ENCODE measurements around the gene RBAK. TPM values are rescaled to one million over a fixed set of nuclear protein-coding genes. Genes with fewer than 3 reads are reported as not detected.
A peak's percentile ranks its signal among the peaks of the same experiment; 100 is the strongest.
"Not testable (repeated sequence)": the region's sequence is repeated elsewhere in the genome, so short reads cannot be mapped to it uniquely, and the experiment has no call there.

RBAK gene
- total RNA-seq, 4 donors from 2014 or later = 10.9 to 13.2 (median 11.8) TPM

DNA sequence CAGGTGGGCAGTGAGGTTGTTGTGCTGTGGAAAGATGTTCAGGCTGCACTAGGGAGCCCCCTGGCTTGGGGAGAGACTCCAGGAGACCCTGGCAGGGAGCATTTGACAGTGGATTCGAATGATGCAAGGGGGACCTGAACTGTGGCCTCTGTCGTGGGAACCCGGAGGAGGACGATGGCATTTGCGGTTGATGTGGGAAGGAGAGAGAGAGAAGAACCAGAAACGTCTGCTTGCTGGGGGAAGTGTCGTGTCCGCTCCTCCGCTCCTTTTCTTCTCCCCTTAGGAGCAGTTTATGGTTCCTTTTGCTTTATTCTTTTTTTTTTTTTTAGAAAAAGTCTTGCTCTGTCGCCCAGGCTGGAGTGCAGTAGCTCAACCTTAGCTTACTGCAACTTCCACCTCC lies 12.5 kb upstream of the RBAK start:
- not testable (repeated sequence) for H3K27me3 ChIP-seq, H3K27ac ChIP-seq, DNase-seq, H3K4me1 ChIP-seq, H3K4me3 ChIP-seq, H3K9me3 ChIP-seq, H3K36me3 ChIP-seq

DNA sequence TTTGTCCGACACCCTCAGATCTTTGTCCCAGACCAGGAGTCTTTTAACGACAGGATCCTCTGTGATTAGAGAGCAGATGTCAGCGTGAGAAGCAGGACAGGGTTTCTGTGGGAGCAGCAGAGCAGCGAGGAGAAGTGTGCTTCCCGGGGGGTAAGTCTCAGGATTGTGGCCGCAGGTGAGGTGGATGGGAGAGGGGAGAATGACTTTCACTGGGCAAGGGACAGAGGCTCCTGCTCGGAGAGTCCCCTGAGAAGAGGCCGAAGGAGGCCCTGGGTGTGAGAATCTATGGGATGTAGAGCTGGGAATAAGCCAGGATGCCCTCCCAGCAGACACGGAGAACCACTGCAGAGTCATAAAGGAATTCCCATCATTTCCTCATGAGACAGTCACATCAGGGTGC lies 10.4 kb upstream of the RBAK start:
- Histone ChIP-seq H3K4me1 (no peaks in the 10 kb centered on the region), H3K4me3 (no peak overlapping the region), H3K27me3 (no peaks in the 10 kb centered on the region), H3K9me3 (no peaks in the 10 kb centered on the region), H3K27ac (no peak overlapping the region), H3K36me3 (no peaks in the 10 kb centered on the region)
- no peak for DNase-seq
- TF ChIP-seq, protein P1, sequence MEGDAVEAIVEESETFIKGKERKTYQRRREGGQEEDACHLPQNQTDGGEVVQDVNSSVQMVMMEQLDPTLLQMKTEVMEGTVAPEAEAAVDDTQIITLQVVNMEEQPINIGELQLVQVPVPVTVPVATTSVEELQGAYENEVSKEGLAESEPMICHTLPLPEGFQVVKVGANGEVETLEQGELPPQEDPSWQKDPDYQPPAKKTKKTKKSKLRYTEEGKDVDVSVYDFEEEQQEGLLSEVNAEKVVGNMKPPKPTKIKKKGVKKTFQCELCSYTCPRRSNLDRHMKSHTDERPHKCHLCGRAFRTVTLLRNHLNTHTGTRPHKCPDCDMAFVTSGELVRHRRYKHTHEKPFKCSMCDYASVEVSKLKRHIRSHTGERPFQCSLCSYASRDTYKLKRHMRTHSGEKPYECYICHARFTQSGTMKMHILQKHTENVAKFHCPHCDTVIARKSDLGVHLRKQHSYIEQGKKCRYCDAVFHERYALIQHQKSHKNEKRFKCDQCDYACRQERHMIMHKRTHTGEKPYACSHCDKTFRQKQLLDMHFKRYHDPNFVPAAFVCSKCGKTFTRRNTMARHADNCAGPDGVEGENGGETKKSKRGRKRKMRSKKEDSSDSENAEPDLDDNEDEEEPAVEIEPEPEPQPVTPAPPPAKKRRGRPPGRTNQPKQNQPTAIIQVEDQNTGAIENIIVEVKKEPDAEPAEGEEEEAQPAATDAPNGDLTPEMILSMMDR (IDR thresholded peaks at IDR 0.05) = no peak

DNA sequence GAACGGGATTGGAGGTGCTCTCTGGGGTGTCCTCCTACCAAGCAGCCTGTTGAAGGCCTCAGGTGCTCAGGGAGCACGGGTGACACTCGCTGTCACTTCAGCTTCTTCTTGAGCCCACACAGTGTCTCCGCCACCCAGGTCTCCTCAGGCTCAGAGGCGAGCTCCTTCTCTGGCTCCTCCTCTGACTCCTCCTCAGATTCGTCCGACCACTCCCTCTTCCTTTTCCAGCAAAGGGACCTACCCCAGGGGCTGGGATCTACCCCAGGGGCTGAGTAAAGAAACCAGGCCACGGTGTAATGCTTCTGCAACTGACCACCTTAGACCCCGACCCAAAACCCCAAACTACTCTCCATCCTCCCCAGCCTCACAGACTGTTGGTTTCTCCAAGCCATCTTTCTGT lies 9.2 kb upstream of the RBAK start:
- no peaks in the 10 kb centered on the region for H3K36me3 ChIP-seq
- no peak overlapping the region for H3K27ac ChIP-seq
- H3K4me3 ChIP-seq = no peak overlapping the region
- H3K4me1 ChIP-seq = no peaks in the 10 kb centered on the region
- DNase-seq = no peak
- no peak for TF ChIP-seq POLR2A (IDR thresholded peaks at IDR 0.05)
- no peaks in the 10 kb centered on the region for H3K27me3 ChIP-seq
- no peaks in the 10 kb centered on the region for H3K9me3 ChIP-seq

DNA sequence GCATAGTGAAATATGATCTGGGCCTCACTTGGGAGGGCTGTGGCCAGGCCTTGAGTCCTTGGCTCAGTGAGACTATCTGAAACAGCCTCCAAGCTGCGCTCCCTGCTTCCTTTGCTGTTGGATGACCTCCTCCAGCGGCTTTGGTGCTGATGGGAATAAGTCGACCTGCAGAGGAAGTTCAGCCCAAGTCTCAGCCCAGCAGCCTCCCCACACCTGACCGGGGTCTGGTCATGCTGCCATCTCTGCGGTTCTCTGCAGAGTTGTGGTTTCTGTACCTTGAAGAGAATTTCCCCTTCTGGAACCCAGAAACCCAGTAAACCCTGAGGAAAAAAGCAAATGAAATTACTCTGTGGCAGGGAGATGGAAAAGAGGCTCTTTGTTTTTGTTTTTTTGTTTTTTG lies 4.6 kb upstream of the RBAK start:
- no peak for DNase-seq
- H3K9me3 ChIP-seq = no peaks in the 10 kb centered on the region
- H3K4me3 ChIP-seq = no peak overlapping the region
- H3K27ac ChIP-seq = no peak overlapping the region
- H3K4me1 ChIP-seq = no peaks in the 10 kb centered on the region
- TF ChIP-seq, protein P1 (IDR thresholded peaks at IDR 0.05) = no peak
- TF ChIP-seq POLR2A (IDR thresholded peaks at IDR 0.05) = no peak
- no peaks in the 10 kb centered on the region for H3K27me3 ChIP-seq
- no peaks in the 10 kb centered on the region for H3K36me3 ChIP-seq

DNA sequence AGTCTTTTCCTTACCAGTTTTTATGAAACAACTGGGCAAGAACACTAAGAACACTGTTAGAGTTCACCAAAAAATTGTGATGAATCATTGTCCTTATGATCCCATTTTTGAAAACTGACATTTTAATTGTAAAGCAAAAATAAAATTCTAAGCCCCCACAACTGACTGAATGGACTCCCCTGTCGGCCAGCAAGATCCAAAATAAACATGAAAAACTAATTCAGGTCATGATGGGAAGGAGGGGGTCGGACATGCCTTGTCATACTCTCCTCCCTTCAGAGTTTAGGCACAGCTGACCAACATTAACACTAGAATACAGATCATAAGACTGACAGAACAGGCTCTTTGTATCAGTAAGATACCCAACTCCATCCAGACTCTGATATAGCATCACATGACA lies 2.0 kb upstream of the RBAK start:
- Histone ChIP-seq H3K9me3 (no peaks in the 10 kb centered on the region), H3K4me1 (peaks cover 0 to 5% (median 0%) of the 10 kb centered on the region in 4 donors), H3K27me3 (no peaks in the 10 kb centered on the region), H3K36me3 (peaks cover 0 to 7% (median 0%) of the 10 kb centered on the region in 3 donors), H3K4me3 (no peak overlapping the region), H3K27ac (no peak overlapping the region)
- TF ChIP-seq POLR2A (IDR thresholded peaks at IDR 0.05) = no peak
- TF ChIP-seq, protein P1 (IDR thresholded peaks at IDR 0.05) = no peak
- no peak for DNase-seq

DNA sequence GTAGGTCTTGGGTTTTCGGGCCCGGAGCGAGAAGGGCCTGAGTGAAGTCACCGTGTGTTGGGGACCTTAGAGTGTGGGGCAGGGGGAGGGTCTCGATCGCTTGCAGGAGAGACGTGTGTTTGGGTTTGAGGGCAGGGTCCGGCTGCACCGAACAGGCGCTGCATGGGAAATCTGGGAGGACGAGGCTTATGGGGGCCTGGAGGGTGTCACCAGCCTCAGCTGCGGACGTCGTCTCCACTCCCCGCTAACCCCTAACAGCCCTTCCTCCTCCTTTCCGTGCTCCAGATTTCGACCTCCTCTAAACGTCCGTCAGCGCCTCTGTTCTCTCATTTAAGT lies 705 bp downstream of the RBAK start:
- Histone ChIP-seq H3K27ac (peak overlapping the region; percentile 69 to 85 (median 82)), H3K36me3 (peaks cover 0 to 30% (median 0%) of the 10 kb centered on the region in 3 donors), H3K4me3 (peak overlapping the region; percentile 69 to 91 (median 84))
- H3K4me1 ChIP-seq, H3K27me3 ChIP-seq, H3K9me3 ChIP-seq: not testable (repeated sequence)
- DNase-seq = peak in 1 of 3 donors; percentile 51

DNA sequence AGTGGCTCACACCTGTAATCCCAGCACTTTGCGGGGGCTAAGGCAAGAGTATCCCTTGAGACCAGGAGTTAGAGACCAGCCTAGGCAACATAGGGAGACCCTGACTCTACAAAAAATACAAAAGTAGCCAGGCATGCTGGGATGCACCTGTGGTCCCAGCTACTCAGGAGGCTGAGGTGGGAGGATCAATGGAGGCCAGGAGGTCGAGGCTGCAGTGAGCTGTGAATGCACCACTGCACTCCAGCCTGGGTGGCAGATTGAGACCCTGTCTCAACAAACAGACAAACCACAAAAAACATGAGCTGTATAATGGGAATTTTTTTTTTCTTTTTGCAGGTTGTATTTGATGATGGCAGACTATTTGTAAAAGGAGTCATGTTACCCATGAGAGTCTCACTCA lies 1.5 kb downstream of the RBAK start:
- not testable (repeated sequence) for H3K27ac ChIP-seq, H3K4me1 ChIP-seq, H3K27me3 ChIP-seq, DNase-seq
- Histone ChIP-seq H3K9me3 (peaks cover 0 to 13% (median 0%) of the 10 kb centered on the region in 4 donors), H3K36me3 (peaks cover 0 to 37% (median 0%) of the 10 kb centered on the region in 3 donors), H3K4me3 (peak overlapping the region in 1 of 4 donors; percentile 91)

DNA sequence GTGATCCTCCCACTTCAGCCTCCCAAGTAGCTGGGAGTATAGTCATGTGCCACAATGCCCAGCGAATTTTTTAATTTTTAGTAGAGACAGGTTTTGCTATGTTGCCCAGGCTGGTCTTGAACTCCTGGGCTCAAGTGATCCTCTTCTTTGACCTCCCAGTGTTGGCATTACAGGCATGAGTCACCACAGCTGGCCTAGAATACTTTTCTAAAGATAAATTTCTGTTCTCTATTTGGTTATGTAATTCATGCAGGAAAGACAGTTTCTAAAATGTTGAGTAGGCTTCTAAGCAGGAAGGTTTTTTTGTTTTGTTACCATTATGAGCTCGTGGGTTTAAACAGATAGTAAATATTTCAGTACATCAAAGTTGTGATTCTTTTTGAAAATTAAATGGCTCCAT lies 5.0 kb downstream of the RBAK start:
- H3K36me3 ChIP-seq = peaks cover 0 to 71% (median 0%) of the 10 kb centered on the region in 3 donors
- no peaks in the 10 kb centered on the region for H3K27me3 ChIP-seq
- no peak for DNase-seq
- H3K27ac ChIP-seq = no peak overlapping the region
- peaks cover 0 to 30% (median 0%) of the 10 kb centered on the region in 4 donors for H3K9me3 ChIP-seq
- no peak overlapping the region for H3K4me3 ChIP-seq
- TF ChIP-seq, protein P1 (IDR thresholded peaks at IDR 0.05) = no peak
- no peak for TF ChIP-seq POLR2A (IDR thresholded peaks at IDR 0.05)
- H3K4me1 ChIP-seq = peaks cover 0 to 5% (median 0%) of the 10 kb centered on the region in 4 donors

DNA sequence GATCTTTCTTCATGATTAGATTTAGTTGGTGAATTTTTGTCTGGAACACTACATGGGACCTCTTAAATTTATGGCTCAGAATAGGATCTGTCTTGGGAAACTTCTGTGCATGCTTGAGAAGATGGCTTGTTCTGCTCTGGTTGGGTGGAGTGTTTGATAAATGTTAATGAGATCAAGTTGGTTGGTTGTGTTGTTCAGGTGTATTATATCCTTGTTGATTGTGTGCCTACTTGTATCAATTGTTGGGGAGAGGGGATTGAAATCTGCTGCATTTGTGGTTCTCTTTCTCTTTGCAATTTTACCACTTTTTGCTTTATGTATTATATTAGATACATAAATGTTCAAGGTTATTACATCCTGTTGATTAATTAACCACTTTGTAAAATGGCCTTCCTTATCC lies 6.1 kb downstream of the RBAK start:
- H3K4me1 ChIP-seq, H3K4me3 ChIP-seq, H3K27me3 ChIP-seq, H3K27ac ChIP-seq, DNase-seq: not testable (repeated sequence)
- peaks cover 0 to 81% (median 0%) of the 10 kb centered on the region in 3 donors for H3K36me3 ChIP-seq
- peaks cover 0 to 35% (median 0%) of the 10 kb centered on the region in 4 donors for H3K9me3 ChIP-seq
